SH-SY5Y (cell line): ENCODE results near the gene USP46.

Source experiments
- GATA2 ChIP-seq: IDR thresholded peaks from 2 replicates; pipeline ENCODE4 v1.6.1; 2011; ENCODE audit warnings: mild to moderate bottlenecking, low read depth, low read length
- GATA3 ChIP-seq: IDR thresholded peaks from 2 replicates; pipeline ENCODE4 v1.6.1; 2011; ENCODE audit warnings: low read depth, mild to moderate bottlenecking, low read length, moderate library complexity

DNA sequence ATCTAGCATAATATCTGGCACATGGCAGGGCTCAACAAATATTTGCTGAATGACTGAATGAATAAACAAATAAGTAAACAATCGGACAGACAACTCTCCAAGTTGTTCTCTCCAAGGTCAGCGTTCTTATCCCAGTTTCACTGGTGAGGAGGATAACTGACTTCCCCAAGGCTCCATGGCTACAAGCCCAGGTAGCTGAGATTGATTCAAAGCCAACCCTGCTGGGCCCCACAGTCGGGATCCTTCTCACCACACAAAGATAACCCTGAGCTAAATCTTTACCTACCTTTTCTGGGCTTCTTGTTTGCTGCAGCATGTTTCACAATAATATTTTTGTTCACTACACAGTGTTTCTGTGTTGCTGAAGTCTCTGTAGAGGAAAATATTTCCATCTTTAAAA is 54.9 kb downstream of the USP46 start:
- TF ChIP-seq GATA2 (no peak), GATA3 (no peak)
